Measurements from ENCODE around the gene PKIB.

PKIB gene

GRCh38 chr6:122609881-122610689 is at the start of gene PKIB:
Gene PKIB (plus strand): TSS chr6:122610405. CDS start chr6:122717795, 107,390 bp downstream.
- DNase-seq (ENCODE audit: low read depth) = peak; percentile 53
- H3K4me3 ChIP-seq (ENCODE audit: control insufficient read depth, low read depth, low read length) = peak within 1 kb of the TSS; percentile 59
- TF ChIP-seq CTCF (conservative IDR thresholded peaks at IDR 0.05; ENCODE audit: control insufficient read depth, insufficient read depth, low read depth, low read length) = no peak

- no peak for DNase-seq (ENCODE audit: low read depth)
- no peak overlapping the region for H3K4me3 ChIP-seq (ENCODE audit: control insufficient read depth, low read depth, low read length)
- no peak for TF ChIP-seq CTCF (conservative IDR thresholded peaks at IDR 0.05; ENCODE audit: control insufficient read depth, insufficient read depth, low read depth, low read length)
These were observed 46.7 kb upstream of the PKIB start for GRCh38 chr6:122563364-122564052.

GRCh38 chr6:122564230-122564629 is 46.0 kb upstream of the PKIB start:
- no peak for DNase-seq (ENCODE audit: low read depth)
- TF ChIP-seq CTCF (conservative IDR thresholded peaks at IDR 0.05; ENCODE audit: control insufficient read depth, insufficient read depth, low read depth, low read length) = no peak
- no peak overlapping the region for H3K4me3 ChIP-seq (ENCODE audit: control insufficient read depth, low read depth, low read length)

GRCh38 chr6:122565708-122566107 is 44.5 kb upstream of the PKIB start:
- DNase-seq (ENCODE audit: low read depth) = no peak
- no peak overlapping the region for H3K4me3 ChIP-seq (ENCODE audit: control insufficient read depth, low read depth, low read length)
- no peak for TF ChIP-seq CTCF (conservative IDR thresholded peaks at IDR 0.05; ENCODE audit: control insufficient read depth, insufficient read depth, low read depth, low read length)

- no peak overlapping the region for H3K4me3 ChIP-seq (ENCODE audit: control insufficient read depth, low read depth, low read length)
- no peak for TF ChIP-seq CTCF (conservative IDR thresholded peaks at IDR 0.05; ENCODE audit: control insufficient read depth, insufficient read depth, low read depth, low read length)
- DNase-seq (ENCODE audit: low read depth) = no peak
These were observed 43.2 kb upstream of the PKIB start for GRCh38 chr6:122567034-122567433.

GRCh38 chr6:122568350-122568749 is 41.9 kb upstream of the PKIB start:
- no peak for TF ChIP-seq CTCF (conservative IDR thresholded peaks at IDR 0.05; ENCODE audit: control insufficient read depth, insufficient read depth, low read depth, low read length)
- H3K4me3 ChIP-seq (ENCODE audit: control insufficient read depth, low read depth, low read length) = no peak overlapping the region
- no peak for DNase-seq (ENCODE audit: low read depth)

Measured in fibroblast of mammary gland (primary cell).